Measurements from ENCODE around the gene TMEM156. TPM values are rescaled to one million over a fixed set of nuclear protein-coding genes. Genes with fewer than 3 reads are reported as not detected.

Gene TMEM156
- total and polyA plus RNA-seq, 10 of the 15 experiments (the other 5 are each of a cell fraction or from before 2014, with no cell fraction given), result 20.8 to 48.3 (median 32.7) TPM

DNA sequence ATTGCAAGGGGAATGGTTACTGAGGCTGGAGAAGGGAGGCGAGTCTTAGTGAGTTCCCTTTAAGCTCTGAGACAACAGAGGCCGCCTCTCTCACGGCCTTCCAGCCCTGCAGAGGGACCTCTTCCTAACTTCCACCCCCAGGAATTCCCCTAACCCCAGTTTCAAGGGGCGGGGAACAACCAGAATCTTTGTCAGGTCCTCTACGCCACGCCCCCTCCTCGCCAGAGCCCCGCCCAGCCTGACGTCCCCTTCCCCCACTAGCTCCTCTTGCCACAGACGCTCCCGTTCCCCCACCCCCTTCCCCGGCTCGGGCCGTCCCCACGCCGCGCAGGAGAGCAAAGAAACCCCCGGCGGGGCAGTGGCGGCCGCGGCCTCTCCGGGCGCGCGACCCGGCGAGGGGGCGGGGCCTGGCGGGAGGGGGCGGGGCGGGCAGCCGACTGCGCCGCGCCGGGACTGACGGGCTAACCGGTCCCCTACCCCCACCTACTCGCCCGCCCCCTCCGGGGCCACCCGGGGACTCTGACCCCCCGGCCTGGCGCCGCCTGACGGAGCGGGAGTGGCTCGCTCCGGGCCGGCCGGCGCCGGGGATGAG, 12.3 kb upstream of the TMEM156 start:
- peak; percentile 90 for DNase-seq (ENCODE audit: low read depth, low spot score)
- under 1% methylated on average over 13 of the region's 54 CpGs for WGBS (ENCODE audit: insufficient coverage, insufficient replicate concordance, low lambda C conversion rate, missing lambda C conversion rate)
- H3K79me2 ChIP-seq (ENCODE audit: control insufficient read depth, insufficient read depth, low read length), result peaks cover 43% of the 10 kb centered on the region
- intact Hi-C loops (cut with micrococcal nuclease; ENCODE audit: unreplicated experiment) (loop anchor here (1.0 to 10.0 kb wide), 4 partner anchors 14 to 1150 kb away; partner anchors contain the start of gene RHOH), in situ Hi-C loops (cut with MboI) (loop anchor here (25.0 kb wide), 1 partner anchor 282 kb away; no protein-coding TSS in a partner anchor)
- ChIA-PET RAD21 (ENCODE audit: unreplicated experiment) (interaction anchor here (0.8 to 7.9 kb wide), 20 partner anchors 10 to 321 kb away, joined by 3 to 164 read pairs (median 4); partner anchors contain the start of genes TLR1, TLR10 and TMEM156), SMC1A (ENCODE audit: uncharacterized antibody, unreplicated experiment) (interaction anchor here (0.7 to 10.5 kb wide), 20 partner anchors 9 to 883 kb away, joined by 3 to 163 read pairs (median 3); partner anchors contain the start of gene TMEM156), CTCF (interaction anchor here (0.9 to 8.1 kb wide), 7 partner anchors 13 to 285 kb away, joined by 3 to 90 read pairs (median 7); partner anchors contain the start of gene TMEM156), POLR2A (interaction anchor here (0.6 to 9.8 kb wide), 14 partner anchors 9 to 312 kb away, joined by 3 to 131 read pairs (median 4); partner anchors contain the start of gene TMEM156)
- 0 out of 4 replicates have a peak, but pooled peaks cover 0 to 3% of the 10 kb centered on the region in 2 experiments for H3K36me3 ChIP-seq (ENCODE audit: control insufficient read depth in 2 of 2, insufficient read depth in 2 of 2, low read length in 1 of 2)
- FAIRE-seq, result peak; percentile 23
- H4K20me1 ChIP-seq (ENCODE audit: control insufficient read depth, insufficient read depth), result no peaks in the 10 kb centered on the region
- peak overlapping the region; percentile 83 for H3K4me3 ChIP-seq
- peak overlapping the region; percentile 81 for H3K27ac ChIP-seq (ENCODE audit: control insufficient read depth, insufficient read depth)
- no TSS peak for BruUV-seq (replicated peaks)
- H2AFZ ChIP-seq (ENCODE audit: control insufficient read depth, low read depth, low read length), result peak overlapping the region; percentile 76
- ATAC-seq, result peak; percentile 83
- peak overlapping the region; percentile 76 for H3K9ac ChIP-seq (ENCODE audit: control insufficient read depth, insufficient read depth, low read length)
- H3K9me3 ChIP-seq (replicated peaks; ENCODE audit: control insufficient read depth, insufficient read depth, low read length), result no peaks in the 10 kb centered on the region
- no peaks in the 10 kb centered on the region for H3K27me3 ChIP-seq (replicated peaks in 1 of 2; ENCODE audit: control insufficient read depth in 2 of 2, insufficient read depth in 2 of 2, low read length in 1 of 2)
- H3K4me2 ChIP-seq (ENCODE audit: control insufficient read depth, insufficient read depth), result peak overlapping the region; percentile 79
- peaks cover 14% of the 10 kb centered on the region for H3K4me1 ChIP-seq (ENCODE audit: control insufficient read depth, insufficient read depth, low read length)
- TF ChIP-seq, protein P1, sequence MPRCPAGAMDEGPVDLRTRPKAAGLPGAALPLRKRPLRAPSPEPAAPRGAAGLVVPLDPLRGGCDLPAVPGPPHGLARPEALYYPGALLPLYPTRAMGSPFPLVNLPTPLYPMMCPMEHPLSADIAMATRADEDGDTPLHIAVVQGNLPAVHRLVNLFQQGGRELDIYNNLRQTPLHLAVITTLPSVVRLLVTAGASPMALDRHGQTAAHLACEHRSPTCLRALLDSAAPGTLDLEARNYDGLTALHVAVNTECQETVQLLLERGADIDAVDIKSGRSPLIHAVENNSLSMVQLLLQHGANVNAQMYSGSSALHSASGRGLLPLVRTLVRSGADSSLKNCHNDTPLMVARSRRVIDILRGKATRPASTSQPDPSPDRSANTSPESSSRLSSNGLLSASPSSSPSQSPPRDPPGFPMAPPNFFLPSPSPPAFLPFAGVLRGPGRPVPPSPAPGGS (IDR thresholded peaks at IDR 0.05; ENCODE audit: borderline replicate concordance, insufficient read depth, low read depth, low read length, poor library complexity, severe bottlenecking), result no peak
- TF ChIP-seq, protein P2, sequence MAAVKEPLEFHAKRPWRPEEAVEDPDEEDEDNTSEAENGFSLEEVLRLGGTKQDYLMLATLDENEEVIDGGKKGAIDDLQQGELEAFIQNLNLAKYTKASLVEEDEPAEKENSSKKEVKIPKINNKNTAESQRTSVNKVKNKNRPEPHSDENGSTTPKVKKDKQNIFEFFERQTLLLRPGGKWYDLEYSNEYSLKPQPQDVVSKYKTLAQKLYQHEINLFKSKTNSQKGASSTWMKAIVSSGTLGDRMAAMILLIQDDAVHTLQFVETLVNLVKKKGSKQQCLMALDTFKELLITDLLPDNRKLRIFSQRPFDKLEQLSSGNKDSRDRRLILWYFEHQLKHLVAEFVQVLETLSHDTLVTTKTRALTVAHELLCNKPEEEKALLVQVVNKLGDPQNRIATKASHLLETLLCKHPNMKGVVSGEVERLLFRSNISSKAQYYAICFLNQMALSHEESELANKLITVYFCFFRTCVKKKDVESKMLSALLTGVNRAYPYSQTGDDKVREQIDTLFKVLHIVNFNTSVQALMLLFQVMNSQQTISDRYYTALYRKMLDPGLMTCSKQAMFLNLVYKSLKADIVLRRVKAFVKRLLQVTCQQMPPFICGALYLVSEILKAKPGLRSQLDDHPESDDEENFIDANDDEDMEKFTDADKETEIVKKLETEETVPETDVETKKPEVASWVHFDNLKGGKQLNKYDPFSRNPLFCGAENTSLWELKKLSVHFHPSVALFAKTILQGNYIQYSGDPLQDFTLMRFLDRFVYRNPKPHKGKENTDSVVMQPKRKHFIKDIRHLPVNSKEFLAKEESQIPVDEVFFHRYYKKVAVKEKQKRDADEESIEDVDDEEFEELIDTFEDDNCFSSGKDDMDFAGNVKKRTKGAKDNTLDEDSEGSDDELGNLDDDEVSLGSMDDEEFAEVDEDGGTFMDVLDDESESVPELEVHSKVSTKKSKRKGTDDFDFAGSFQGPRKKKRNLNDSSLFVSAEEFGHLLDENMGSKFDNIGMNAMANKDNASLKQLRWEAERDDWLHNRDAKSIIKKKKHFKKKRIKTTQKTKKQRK (IDR thresholded peaks at IDR 0.05; ENCODE audit: low read depth, low read length), result no peak
- TF ChIP-seq SIN3A (IDR thresholded peaks at IDR 0.05; ENCODE audit: low read depth, low read length), result no peak
- TF ChIP-seq RUNX3 (IDR thresholded peaks at IDR 0.05; ENCODE audit: low read length), result peak; percentile 47; the same call in 1 of the 2 replicates
- TF ChIP-seq TAF1 (IDR thresholded peaks at IDR 0.05; ENCODE audit: borderline replicate concordance, low read depth, low read length), result 0 out of 2 replicates have a peak, but pooled peaks have one; percentile 47
- TF ChIP-seq, protein P3, sequence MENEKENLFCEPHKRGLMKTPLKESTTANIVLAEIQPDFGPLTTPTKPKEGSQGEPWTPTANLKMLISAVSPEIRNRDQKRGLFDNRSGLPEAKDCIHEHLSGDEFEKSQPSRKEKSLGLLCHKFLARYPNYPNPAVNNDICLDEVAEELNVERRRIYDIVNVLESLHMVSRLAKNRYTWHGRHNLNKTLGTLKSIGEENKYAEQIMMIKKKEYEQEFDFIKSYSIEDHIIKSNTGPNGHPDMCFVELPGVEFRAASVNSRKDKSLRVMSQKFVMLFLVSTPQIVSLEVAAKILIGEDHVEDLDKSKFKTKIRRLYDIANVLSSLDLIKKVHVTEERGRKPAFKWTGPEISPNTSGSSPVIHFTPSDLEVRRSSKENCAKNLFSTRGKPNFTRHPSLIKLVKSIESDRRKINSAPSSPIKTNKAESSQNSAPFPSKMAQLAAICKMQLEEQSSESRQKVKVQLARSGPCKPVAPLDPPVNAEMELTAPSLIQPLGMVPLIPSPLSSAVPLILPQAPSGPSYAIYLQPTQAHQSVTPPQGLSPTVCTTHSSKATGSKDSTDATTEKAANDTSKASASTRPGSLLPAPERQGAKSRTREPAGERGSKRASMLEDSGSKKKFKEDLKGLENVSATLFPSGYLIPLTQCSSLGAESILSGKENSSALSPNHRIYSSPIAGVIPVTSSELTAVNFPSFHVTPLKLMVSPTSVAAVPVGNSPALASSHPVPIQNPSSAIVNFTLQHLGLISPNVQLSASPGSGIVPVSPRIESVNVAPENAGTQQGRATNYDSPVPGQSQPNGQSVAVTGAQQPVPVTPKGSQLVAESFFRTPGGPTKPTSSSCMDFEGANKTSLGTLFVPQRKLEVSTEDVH (IDR thresholded peaks at IDR 0.05; ENCODE audit: low read depth, partially characterized antibody), result no peak
- TF ChIP-seq POLR2A (IDR thresholded peaks at IDR 0.05; ENCODE audit: low read depth, low read length), result peak; percentile 74
- 0 out of 2 replicates have a peak, but pooled peaks have one; percentile 9 for TF ChIP-seq NR2C1 (IDR thresholded peaks at IDR 0.05)
- peak; percentile 49 for TF ChIP-seq MTA2 (IDR thresholded peaks at IDR 0.05; ENCODE audit: low read depth)
- TF ChIP-seq WRNIP1 (IDR thresholded peaks at IDR 0.05; ENCODE audit: borderline replicate concordance, low read depth, low read length), result no peak
- TF ChIP-seq NR2C2 (IDR thresholded peaks at IDR 0.05; ENCODE audit: borderline replicate concordance, control insufficient read depth, insufficient read length, low read depth), result no peak
- no peak; the same call in 1 of the 2 replicates for TF ChIP-seq TARDBP (IDR thresholded peaks at IDR 0.05; ENCODE audit: borderline replicate concordance)
- TF ChIP-seq GATAD2B (conservative IDR thresholded peaks at IDR 0.05; ENCODE audit: low read depth), result no peak
- peak; percentile 88 for TF ChIP-seq POLR2AphosphoS5 (IDR thresholded peaks at IDR 0.05; ENCODE audit: low read length)
- TF ChIP-seq SP1 (IDR thresholded peaks at IDR 0.05; ENCODE audit: low read depth, low read length), result peak; percentile 48

All from GM12878 (cell line).